ENCODE measurements around the gene NDRG2. TPM values are rescaled to one million over a fixed set of nuclear protein-coding genes. Genes with fewer than 3 reads are reported as not detected.

Gene NDRG2
- total and polyA plus RNA-seq, 10 donors: 72.4 to 335 (median 201) TPM

- no peak for DNase-seq
- Histone ChIP-seq H3K4me1 (peaks cover 25 to 48% (median 39%) of the 10 kb centered on the region in 6 donors), H3K27ac (no peak overlapping the region), H3K4me3 (no peak overlapping the region), H3K36me3 (no peaks in the 10 kb centered on the region), H3K9me3 (no peaks in the 10 kb centered on the region), H3K27me3 (replicated peaks in 1 of 7) (peaks cover 0 to 62% (median 17%) of the 10 kb centered on the region in 7 donors)
- 60 to 84% (median 75%) methylated on average over 7 of the region's 7 CpGs for WGBS, 5 donors
- no peak for TF ChIP-seq POLR2AphosphoS5 (IDR thresholded peaks at IDR 0.05)
- TF ChIP-seq CTCF (IDR thresholded peaks at IDR 0.05 in 8 of 11, conservative IDR thresholded peaks at IDR 0.05 in 3 of 11): peak in 1 of 11 experiments; percentile 9
- intact Hi-C loops (cut with DNase I; ENCODE audit: low total_unique reads): no loop called here
Measured at GRCh38 chr14:21066882-21067502, 42.1 kb upstream of the NDRG2 start.

- no peak for DNase-seq
- H3K27me3 ChIP-seq (replicated peaks in 1 of 7): peaks cover 0 to 27% (median 0%) of the 10 kb centered on the region in 7 donors
- WGBS, 5 donors: 73 to 84% (median 78%) methylated on average over 3 of the region's 3 CpGs
- H3K27ac ChIP-seq: peak overlapping the region in 1 of 8 donors; percentile 74
- intact Hi-C loops (cut with DNase I; ENCODE audit: low total_unique reads): no loop called here
- H3K4me3 ChIP-seq: no peak overlapping the region
- H3K36me3 ChIP-seq: no peaks in the 10 kb centered on the region
- peaks cover 2 to 18% (median 8%) of the 10 kb centered on the region in 6 donors for H3K4me1 ChIP-seq
- H3K9me3 ChIP-seq: no peaks in the 10 kb centered on the region
- TF ChIP-seq POLR2A (IDR thresholded peaks at IDR 0.05) (no peak), CTCF (IDR thresholded peaks at IDR 0.05 in 8 of 11, conservative IDR thresholded peaks at IDR 0.05 in 3 of 11) (no peak), POLR2AphosphoS5 (IDR thresholded peaks at IDR 0.05) (no peak)
Measured at GRCh38 chr14:21063479-21063878, 38.6 kb upstream of the NDRG2 start.

GRCh38 chr14:21061347-21061668, 36.4 kb upstream of the NDRG2 start:
- no peaks in the 10 kb centered on the region for H3K36me3 ChIP-seq
- H3K4me1 ChIP-seq: peaks cover 0 to 33% (median 19%) of the 10 kb centered on the region in 6 donors
- H3K9me3 ChIP-seq: no peaks in the 10 kb centered on the region
- intact Hi-C loops (cut with DNase I; ENCODE audit: low total_unique reads): no loop called here
- DNase-seq: no peak
- TF ChIP-seq CTCF (IDR thresholded peaks at IDR 0.05 in 8 of 11, conservative IDR thresholded peaks at IDR 0.05 in 3 of 11) (no peak), POLR2A (IDR thresholded peaks at IDR 0.05) (no peak), POLR2AphosphoS5 (IDR thresholded peaks at IDR 0.05) (no peak)
- H3K27me3 ChIP-seq (replicated peaks in 1 of 7): peaks cover 0 to 14% (median 0%) of the 10 kb centered on the region in 7 donors
- no peak overlapping the region for H3K27ac ChIP-seq
- H3K4me3 ChIP-seq: no peak overlapping the region
- 79 to 94% (median 81%) methylated on average over 3 of the region's 3 CpGs for WGBS, 5 donors

- Histone ChIP-seq H3K36me3 (no peaks in the 10 kb centered on the region), H3K9me3 (no peaks in the 10 kb centered on the region), H3K4me1 (peaks cover 0 to 38% (median 22%) of the 10 kb centered on the region in 6 donors), H3K27me3 (replicated peaks in 1 of 7) (peaks cover 0 to 10% (median 0%) of the 10 kb centered on the region in 7 donors), H3K27ac (no peak overlapping the region), H3K4me3 (no peak overlapping the region)
- 76 to 91% (median 86%) methylated on average over 13 of the region's 13 CpGs for WGBS, 5 donors
- intact Hi-C loops (cut with DNase I; ENCODE audit: low total_unique reads): no loop called here
- no peak for DNase-seq
- TF ChIP-seq POLR2A (IDR thresholded peaks at IDR 0.05): no peak
- no peak for TF ChIP-seq POLR2AphosphoS5 (IDR thresholded peaks at IDR 0.05)
- TF ChIP-seq CTCF (IDR thresholded peaks at IDR 0.05 in 8 of 11, conservative IDR thresholded peaks at IDR 0.05 in 3 of 11): no peak
Measured at GRCh38 chr14:21060614-21061346, 35.9 kb upstream of the NDRG2 start.

Data from spleen (tissue), 11 donors.